Lower leg skin (tissue), 3 donors: ENCODE results near the gene NRTN.

Source experiments
- CTCF ChIP-seq, 3 donors: fragments of 450-650 bp; IDR thresholded peaks; one replicate each; pipeline ENCODE4 v1.5.1; 2016; ENCODE audit warnings: antibody characterized with exemption in 3 of 3, mild to moderate bottlenecking in 3 of 3, moderate library complexity in 2 of 3
- POLR2A ChIP-seq, 2 donors: fragments of 450-650 bp; IDR thresholded peaks; one replicate each; pipeline ENCODE4 v1.6.1; 2016 to 2017; ENCODE audit warnings: antibody characterized with exemption in 2 of 2, mild to moderate bottlenecking in 1 of 2, moderate library complexity in 1 of 2

- TF ChIP-seq CTCF (IDR thresholded peaks at IDR 0.05): no peak
- TF ChIP-seq POLR2A (IDR thresholded peaks at IDR 0.05): no peak
Observed at GRCh38 chr19:5832061-5832460, 27.2 kb downstream of the NRTN start.
